ENCODE results near the gene PDS5A.
"Not testable (repeated sequence)": the region's sequence is repeated elsewhere in the genome, so short reads cannot be mapped to it uniquely, and the experiment has no call there.

PDS5A gene

DNA sequence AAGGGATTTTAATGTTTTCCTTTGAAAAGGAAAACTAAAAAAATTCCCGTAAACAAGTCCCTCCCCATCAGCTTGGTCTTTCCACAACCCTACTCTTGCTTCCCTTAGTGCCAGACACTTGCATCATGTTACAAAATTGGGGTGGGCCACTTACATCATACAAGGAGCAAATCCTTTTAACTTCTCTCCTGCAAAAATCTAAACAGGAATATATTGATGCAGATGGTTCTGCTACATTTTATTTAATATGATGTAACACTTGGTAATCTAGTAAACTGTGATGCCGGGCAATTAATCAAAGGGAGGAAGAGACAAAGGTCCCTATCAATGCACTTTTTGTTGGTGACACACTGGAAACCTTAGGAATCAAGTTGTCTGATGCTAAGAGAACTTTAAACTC lies 154.5 kb downstream of the PDS5A start:
- no peak for DNase-seq

DNA sequence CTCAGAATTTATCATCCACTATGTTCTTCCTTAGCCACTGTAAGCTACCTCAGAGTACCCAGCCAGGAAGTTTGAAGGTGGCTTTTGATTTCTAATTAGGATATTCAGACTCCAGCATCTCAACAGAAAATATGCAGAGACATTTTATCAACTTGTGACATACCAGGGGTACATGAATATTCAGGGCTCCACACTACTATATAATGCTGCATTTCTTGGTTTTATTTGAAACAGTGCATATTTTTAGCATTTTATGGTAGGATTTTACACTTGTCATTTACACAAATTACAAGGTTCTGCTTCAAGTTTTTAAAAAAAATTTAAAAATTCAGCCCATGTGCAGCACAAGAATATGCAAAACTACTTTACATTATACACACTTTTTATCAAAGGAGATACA lies 155.0 kb downstream of the PDS5A start:
- no peak for DNase-seq

DNA sequence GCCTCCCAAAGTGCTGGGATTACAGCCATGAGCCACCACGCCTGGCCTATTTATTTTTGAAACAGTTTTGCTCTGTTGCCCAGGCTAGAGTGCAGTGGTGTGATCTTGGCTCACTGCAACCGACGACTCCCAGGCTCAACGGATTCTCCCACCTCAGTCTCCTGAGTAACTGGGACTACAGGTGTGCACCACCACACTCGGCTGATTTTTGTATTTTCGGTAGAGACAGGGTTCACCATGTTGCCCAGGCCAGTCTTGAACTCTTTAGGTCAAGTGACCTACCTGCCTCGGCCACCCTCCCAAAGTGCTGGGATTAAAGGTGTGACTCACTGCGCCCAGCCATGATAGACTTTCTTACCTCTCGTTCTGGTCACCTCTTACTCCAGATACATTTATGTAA lies 155.8 kb downstream of the PDS5A start:
- DNase-seq: no peak

DNA sequence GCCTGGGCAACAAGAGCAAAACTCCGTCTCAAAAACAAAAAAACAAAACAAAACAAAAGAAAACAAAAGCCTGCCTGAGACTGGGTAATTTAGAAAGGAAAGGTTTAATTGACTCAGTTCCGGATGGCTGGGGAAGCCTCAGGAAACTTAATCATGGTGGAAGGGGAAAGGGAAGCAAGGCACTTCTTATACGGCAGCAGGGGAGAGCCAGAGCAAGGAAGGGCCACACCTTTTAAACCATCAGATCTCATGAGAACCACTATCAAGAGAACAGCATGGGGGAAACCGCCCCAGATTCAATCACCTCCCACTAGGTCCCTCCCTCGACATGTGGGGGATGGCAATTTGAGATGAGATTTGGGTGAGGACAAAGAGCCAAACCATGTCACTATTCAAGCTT lies 157.5 kb downstream of the PDS5A start:
- DNase-seq: no peak

DNA sequence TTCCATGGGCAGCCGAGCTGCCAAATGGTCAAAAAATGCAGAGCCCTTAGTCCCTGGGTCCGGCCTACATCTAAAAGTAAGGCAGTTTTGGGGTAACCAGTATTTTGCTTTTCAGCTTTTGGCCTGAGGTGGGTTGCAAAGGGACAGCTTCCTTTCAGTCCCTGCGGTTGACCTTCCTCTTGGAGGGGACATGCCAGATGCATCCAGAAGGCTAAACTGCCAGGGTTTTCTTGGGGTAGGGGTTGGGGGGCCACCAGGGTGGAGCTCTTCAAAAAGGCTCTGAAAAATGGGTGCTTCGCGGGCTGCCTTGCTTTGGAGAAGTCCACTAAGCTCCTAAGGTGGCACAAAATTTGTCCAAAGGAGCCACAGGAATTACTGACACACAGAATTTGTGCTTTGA lies 159.1 kb downstream of the PDS5A start:
- DNase-seq: no peak

DNA sequence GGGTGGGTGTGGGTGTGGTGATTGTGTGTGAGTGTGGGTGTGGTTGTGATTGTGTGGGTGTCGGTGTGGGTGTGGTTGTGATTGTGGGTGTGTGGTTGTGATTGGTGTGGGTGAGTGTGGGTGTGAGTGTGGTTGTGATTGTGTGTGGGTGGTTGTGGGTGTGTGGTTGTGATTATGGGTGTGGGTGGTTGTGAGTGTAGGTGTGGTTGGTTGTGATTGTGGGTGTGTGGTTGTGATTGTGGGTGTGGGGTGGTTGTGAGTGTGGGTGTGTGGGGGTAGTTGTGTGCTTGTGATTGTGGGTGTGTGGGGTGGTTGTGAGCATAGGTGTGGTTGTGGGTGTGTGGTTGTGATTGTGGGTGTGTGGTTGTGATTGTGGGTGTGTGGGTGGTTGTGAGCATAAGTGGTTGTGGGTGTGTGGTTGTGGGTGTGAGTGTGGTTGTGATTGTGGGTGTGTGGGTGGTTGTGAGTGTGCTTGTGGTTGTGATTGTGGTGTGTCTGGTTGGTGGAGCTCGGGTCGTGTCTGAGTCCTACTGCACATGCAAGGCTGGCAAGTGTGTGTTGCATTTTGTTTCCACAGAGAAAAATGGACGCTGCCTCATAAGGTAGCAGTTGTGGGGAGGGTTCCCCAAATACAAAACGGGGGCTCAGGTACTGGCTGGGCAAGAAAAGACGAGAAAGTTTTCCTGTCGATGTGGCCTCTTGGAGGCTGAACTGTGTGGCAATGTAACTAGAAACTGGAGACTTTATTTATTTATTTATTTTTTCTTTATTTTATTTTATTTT lies 163.1 kb downstream of the PDS5A start:
- peak; percentile 38 for DNase-seq

DNA sequence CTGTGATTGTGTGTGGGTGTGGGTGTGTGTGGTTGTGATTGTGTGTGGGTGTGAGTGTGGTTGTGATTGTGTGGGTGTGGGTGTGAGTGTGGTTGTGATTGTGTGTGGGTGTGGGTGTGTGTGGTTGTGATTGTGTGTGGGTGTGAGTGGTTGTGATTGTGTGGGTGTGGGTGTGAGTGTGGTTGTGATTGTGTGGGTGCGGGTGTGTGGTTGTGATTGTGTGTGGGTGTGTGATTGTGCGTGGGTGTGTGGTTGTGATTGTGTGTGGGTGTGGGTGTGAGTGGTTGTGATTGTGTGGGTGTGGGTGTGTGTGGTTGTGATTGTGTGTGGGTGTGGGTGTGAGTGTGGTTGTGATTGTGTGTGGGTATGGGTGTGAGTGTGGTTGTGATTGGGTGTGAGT lies 163.9 kb downstream of the PDS5A start:
- DNase-seq: not testable (repeated sequence)

DNA sequence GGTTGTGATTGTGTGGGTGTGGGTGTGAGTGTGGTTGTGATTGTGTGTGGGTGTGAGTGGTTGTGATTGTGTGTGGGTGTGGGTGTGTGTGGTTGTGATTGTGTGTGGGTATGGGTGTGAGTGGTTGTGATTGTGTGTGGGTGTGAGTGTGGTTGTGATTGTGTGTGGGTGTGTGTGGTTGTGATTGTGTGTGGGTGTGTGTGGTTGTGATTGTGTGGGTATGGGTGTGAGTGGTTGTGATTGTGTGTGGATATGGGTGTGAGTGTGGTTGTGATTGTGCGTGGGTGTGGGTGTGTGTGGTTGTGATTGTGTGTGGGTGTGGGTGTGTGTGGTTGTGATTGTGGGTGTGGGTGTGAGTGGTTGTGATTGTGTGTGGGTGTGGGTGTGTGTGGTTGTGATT lies 164.7 kb downstream of the PDS5A start:
- DNase-seq: not testable (repeated sequence)

DNA sequence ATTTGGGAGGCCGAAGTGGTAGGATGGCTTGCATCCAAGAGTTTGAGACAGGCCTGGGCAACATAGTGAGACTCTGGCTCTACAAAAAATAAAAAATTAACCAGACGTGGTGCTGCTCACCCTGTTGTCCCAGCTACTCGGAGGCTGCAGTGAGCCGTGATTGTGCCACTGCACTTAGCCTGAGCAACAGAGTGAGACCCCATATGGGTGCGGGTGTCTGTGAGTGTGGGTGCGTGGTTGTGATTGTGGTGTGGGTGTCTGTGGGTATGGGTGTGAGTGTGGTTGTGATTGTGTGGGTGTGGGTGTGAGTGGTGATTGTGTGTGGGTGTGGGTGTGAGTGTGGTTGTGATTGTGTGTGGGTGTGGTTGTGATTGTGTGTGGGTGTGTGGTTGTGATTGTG lies 165.2 kb downstream of the PDS5A start:
- DNase-seq: peak; percentile 11

DNA sequence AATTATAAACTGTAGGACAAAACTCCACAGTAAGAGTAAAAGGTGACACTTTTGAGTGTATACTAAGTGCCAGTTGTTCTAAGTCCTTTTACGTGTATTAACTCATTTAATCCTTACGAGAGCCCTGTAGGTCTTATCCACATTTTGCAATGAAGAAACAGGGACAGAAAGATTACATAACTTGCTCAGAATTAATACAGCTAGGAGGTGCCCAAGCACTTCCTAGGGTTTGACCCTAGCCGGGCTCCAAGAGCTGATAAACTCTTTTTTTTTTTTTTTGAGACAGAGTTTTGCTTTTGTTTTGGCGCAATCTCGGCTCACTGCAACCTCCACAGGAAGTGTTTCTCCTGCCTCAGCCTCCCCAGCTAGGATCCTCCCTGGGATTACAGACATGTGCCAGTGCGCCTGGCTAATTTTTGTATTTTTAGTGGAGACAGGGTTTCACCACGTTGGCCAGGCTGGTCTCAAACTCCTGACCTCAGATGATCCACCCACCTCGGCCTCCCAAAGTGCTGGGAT lies 169.4 kb downstream of the PDS5A start:
- DNase-seq: no peak

DNA sequence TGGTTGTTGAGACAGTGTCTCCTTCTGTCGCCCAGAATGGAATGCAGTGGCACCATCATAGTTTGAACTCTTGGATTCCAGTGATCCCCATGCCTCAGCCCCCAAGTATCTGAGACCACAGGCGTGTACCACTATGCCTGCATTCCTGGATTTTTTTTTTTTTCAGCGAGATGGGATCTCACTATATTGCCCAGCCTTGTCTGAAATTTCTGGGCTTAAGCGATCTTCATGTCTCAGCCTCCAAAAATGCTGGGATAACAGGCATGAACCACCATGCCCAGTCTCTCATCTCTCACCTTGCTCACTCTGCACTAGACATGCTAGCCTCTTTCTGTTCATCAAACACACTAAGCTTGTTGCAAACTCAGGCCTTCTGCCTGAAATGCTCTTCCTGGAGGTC lies 175.7 kb downstream of the PDS5A start:
- DNase-seq: no peak

DNA sequence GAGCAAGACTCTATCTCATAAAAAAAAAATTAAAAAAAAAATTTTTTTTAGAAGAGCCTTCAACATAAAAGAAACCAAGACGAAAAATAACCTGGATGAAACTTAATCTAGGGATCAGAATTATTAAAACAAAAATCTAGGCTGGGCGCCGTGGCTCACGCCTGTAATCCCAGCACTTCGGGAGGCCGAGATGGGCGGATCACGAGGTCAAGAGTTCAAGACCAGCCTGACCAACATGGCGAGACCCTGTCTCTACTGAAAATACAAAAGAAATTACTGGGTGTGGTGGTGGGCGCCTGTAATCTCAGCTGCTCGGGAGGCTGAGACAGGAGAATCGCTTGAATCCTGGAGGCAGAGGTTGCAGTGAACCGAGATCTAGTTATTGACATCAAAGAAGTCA lies 184.7 kb downstream of the PDS5A start:
- not testable (repeated sequence) for DNase-seq

DNA sequence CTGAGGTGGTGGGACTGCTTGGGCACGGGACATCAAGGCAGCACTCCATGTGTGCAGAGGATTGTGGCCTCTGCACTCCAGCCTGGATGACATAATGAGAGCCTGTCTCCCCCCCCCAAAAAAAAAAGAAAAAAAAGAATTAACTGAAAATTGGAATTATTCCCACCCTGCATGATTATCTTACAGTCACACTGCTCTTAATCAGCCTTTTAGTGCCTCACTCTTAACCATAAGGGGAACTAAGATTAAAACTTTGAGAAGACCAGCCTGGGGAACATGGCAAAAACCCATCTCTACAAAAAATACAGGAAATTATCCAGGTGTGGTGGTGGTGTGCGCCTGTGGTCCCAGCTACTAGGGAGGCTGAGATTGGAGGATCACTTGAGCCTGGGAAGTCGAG lies 185.2 kb downstream of the PDS5A start:
- DNase-seq: no peak

DNA sequence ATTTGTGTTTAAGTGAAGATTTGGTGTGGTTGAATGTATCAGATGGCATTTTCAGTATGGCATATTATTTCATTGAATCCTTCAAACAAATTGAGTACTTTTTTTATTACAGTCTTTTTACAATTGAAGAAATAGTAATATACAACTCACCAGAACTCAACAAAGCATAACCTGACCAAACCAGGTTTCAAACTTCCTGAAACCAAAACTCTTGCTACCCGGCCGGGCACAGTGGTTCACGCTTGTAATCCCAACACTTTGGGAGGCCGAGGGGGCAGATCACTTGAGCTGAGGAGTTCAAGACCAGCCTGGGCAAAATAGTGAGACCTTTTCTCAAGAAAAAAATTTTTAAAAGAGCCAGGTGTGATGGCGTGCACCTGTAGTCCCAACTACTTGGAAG lies 185.6 kb downstream of the PDS5A start:
- DNase-seq: no peak

DNA sequence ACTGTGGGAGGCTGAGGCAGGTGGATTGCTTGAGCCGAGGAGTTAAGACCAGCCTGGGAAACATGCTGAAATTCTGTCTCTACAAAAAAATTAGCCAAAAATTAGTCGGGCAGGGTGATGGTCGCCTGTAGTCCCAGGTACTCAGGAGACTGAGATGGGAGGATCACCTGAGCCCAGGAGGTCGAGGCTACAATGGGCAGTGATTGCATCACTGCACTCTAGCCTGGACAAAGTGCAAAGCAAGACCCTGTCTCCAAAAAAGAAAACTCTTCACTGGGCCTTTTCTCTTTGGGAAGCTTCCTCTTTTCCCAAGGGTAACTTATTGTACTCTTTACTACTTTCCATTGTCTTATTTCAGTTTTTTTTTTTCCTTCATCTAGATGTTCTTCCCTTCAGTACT lies 190.9 kb downstream of the PDS5A start:
- DNase-seq: no peak

DNA sequence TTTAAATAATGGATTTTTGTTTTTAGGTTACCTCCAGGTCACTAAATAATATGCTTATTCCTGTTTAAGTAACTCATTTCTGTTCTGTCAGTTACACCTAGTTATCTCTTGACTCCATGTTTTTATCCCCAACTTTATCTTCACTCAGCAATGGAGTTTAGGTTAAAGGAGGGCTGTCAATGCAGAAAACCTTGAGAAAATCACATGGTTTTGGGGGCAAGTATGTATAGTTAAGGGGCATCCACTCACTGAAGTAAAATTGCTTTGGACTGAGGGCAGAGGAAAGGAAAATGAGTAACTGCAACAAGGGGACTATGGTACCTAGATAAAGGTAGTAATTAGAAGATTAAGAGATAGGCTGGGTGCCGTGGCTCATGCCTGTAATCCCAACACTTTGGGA lies 192.6 kb downstream of the PDS5A start:
- DNase-seq: no peak

DNA sequence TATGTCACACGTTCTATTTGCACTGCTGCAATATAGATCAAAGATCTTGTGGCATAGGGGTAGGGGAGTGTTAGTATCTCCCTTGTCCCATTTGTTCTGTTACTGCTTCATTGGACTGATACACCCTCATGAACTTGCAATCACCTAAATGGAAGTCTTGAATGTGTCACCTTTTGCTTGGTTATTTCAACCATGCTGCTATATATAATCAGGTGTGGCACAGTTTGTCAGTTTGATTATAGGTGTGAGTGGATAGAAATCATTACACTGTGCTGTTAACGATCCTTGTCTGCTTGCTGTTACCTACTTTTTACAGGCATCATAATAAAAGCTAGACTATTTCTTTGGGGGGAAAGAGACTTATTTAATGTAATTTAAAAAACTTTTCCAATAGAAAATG lies 195.7 kb downstream of the PDS5A start:
- DNase-seq: not testable (repeated sequence)
